CD8-positive, alpha-beta memory T cell (primary cell): ENCODE data around the gene DCLK2. TPM values are rescaled to one million over a fixed set of nuclear protein-coding genes. Genes with fewer than 3 reads are reported as not detected.

ENCODE experiments used
- CTCF ChIA-PET: fragments of 350-600 bp; sonication (Branson Sonifier 250); formaldehyde crosslinking; loops from one replicate; lab custom pipeline; 2021; ENCODE audit warnings: antibody characterized with exemption; lab: Charles Lee
- POLR2A ChIA-PET: fragments of 350-600 bp; sonication (Branson Sonifier 250); formaldehyde crosslinking; loops from one replicate; lab custom pipeline; 2021; ENCODE audit warnings: antibody characterized with exemption; lab: Charles Lee
- DNase-seq, 5 donors: peaks; one replicate each; pipeline versions ENCODE4 v3.0.0 to v3.0.0-alpha.2; 2020 to 2022; ENCODE audit warnings: mixed read lengths in 1 of 5
- H3K27ac ChIP-seq: one replicate; pipeline ENCODE4 v1.7.0; 2013; ENCODE audit warnings: low read depth, mild to moderate bottlenecking, low read length, moderate library complexity
- H3K27me3 ChIP-seq: 2 replicates; pipeline ENCODE4 v1.7.0; 2013; ENCODE audit warnings: low read length, mild to moderate bottlenecking; ENCODE audit not compliant: insufficient read depth, poor library complexity, severe bottlenecking
- H3K36me3 ChIP-seq: 2 replicates; pipeline ENCODE4 v1.7.0; 2013; ENCODE audit warnings: mild to moderate bottlenecking, low read length, moderate library complexity; ENCODE audit not compliant: insufficient read depth
- H3K4me1 ChIP-seq: 2 replicates; pipeline ENCODE4 v1.7.0; 2013; ENCODE audit warnings: mild to moderate bottlenecking, low read length, moderate library complexity; ENCODE audit not compliant: insufficient read depth
- H3K4me3 ChIP-seq: 2 replicates; pipeline ENCODE4 v1.7.0; 2013; ENCODE audit warnings: mild to moderate bottlenecking, low read length
- H3K9me3 ChIP-seq: 2 replicates; pipeline ENCODE4 v1.7.0; 2013; ENCODE audit warnings: mild to moderate bottlenecking, low read length
- H3K27ac Mint-ChIP-seq, 8 donors: one replicate each; pipeline ENCODE4 v1.8.0; 2020 to 2021; ENCODE audit warnings: mixed read lengths in 8 of 8, mild to moderate bottlenecking in 6 of 8, inconsistent platforms in 3 of 8, moderate library complexity in 3 of 8
- H3K27me3 Mint-ChIP-seq, 2 donors: one replicate each; pipeline ENCODE4 v1.8.0; 2020 to 2021; ENCODE audit warnings: mixed read lengths in 2 of 2, mild to moderate bottlenecking in 1 of 2, moderate library complexity in 1 of 2
- H3K36me3 Mint-ChIP-seq, 3 donors: one replicate each; pipeline ENCODE4 v1.8.0; 2020 to 2021; ENCODE audit warnings: mixed read lengths in 3 of 3, inconsistent platforms in 1 of 3, mild to moderate bottlenecking in 1 of 3
- H3K4me1 Mint-ChIP-seq, 3 donors: one replicate each; pipeline ENCODE4 v1.8.0; 2020 to 2021; ENCODE audit warnings: mixed read lengths in 3 of 3, inconsistent platforms in 1 of 3, mild to moderate bottlenecking in 1 of 3
- H3K4me3 Mint-ChIP-seq, 7 donors: one replicate each; pipeline ENCODE4 v1.8.0; 2020 to 2021; ENCODE audit warnings: mixed read lengths in 7 of 7, mild to moderate bottlenecking in 6 of 7, moderate library complexity in 4 of 7, inconsistent platforms in 2 of 7
- H3K9me3 Mint-ChIP-seq, 5 donors: one replicate each; pipeline ENCODE4 v1.8.0; 2020 to 2022; ENCODE audit warnings: mixed read lengths in 5 of 5, mild to moderate bottlenecking in 3 of 5, moderate library complexity in 2 of 5, inconsistent platforms in 1 of 5
- polyA plus RNA-seq: library from polyadenylated mRNA; unstranded; fragments of 300-500 nt; fragmentation: Illumina TruSeq; gene quantifications from one replicate; pipeline ENCODE4 v1.2.3, GENCODE V29; 2021
- total RNA-seq, 2 experiments: library from RNA; stranded (reverse); gene quantifications; one replicate each; pipeline ENCODE4 v1.2.3, GENCODE V29; 2021

Gene DCLK2
- total and polyA plus RNA-seq, 3 experiments from 2014 or later = not detected

- ChIA-PET POLR2A (no interaction called here), CTCF (no interaction called here)
- DNase-seq = no peak
- Mint-ChIP-seq H3K9me3 (peaks cover 0 to 2% (median 0%) of the 10 kb centered on the region in 5 donors), H3K36me3 (no peaks in the 10 kb centered on the region), H3K27me3 (peaks cover 4 to 24% of the 10 kb centered on the region in 2 donors), H3K4me3 (no peak overlapping the region), H3K4me1 (no peaks in the 10 kb centered on the region), H3K27ac (no peak overlapping the region)
- Histone ChIP-seq H3K27ac (no peak overlapping the region), H3K27me3 (no peaks in the 10 kb centered on the region), H3K9me3 (no peaks in the 10 kb centered on the region), H3K36me3 (no peaks in the 10 kb centered on the region), H3K4me1 (no peaks in the 10 kb centered on the region), H3K4me3 (no peak overlapping the region)
These were observed 11.5 kb downstream of the DCLK2 start for GRCh38 chr4:150089732-150090131.

GRCh38 chr4:150090836-150091235, 12.6 kb downstream of the DCLK2 start:
- POLR2A ChIA-PET = no interaction called here

GRCh38 chr4:150094676-150095075, 16.4 kb downstream of the DCLK2 start:
- POLR2A ChIA-PET = no interaction called here
- DNase-seq = no peak
- Histone ChIP-seq H3K27ac (no peak overlapping the region), H3K36me3 (no peaks in the 10 kb centered on the region), H3K4me3 (no peak overlapping the region), H3K9me3 (no peaks in the 10 kb centered on the region), H3K27me3 (no peaks in the 10 kb centered on the region), H3K4me1 (no peaks in the 10 kb centered on the region)
- peaks cover 0 to 2% (median 0%) of the 10 kb centered on the region in 5 donors for H3K9me3 Mint-ChIP-seq
- no peaks in the 10 kb centered on the region for H3K4me1 Mint-ChIP-seq
- H3K4me3 Mint-ChIP-seq = no peak overlapping the region
- peaks cover 4 to 6% of the 10 kb centered on the region in 2 donors for H3K27me3 Mint-ChIP-seq
- no peak overlapping the region for H3K27ac Mint-ChIP-seq
- CTCF ChIA-PET = no interaction called here
- no peaks in the 10 kb centered on the region for H3K36me3 Mint-ChIP-seq

More at GRCh38 chr4:150090836-150091235, 12.6 kb downstream of the DCLK2 start:
- Histone ChIP-seq H3K27ac (no peak overlapping the region), H3K4me3 (no peak overlapping the region), H3K27me3 (no peaks in the 10 kb centered on the region), H3K36me3 (no peaks in the 10 kb centered on the region), H3K9me3 (no peaks in the 10 kb centered on the region), H3K4me1 (no peaks in the 10 kb centered on the region)
- no peak for DNase-seq
- peaks cover 4 to 21% of the 10 kb centered on the region in 2 donors for H3K27me3 Mint-ChIP-seq
- H3K9me3 Mint-ChIP-seq = peaks cover 0 to 2% (median 0%) of the 10 kb centered on the region in 5 donors
- H3K4me1 Mint-ChIP-seq = no peaks in the 10 kb centered on the region
- CTCF ChIA-PET = interaction anchor here (0.8 kb wide), 1 partner anchor 10 kb away, joined by 3 read pairs; no protein-coding TSS in a partner anchor
- no peaks in the 10 kb centered on the region for H3K36me3 Mint-ChIP-seq
- H3K27ac Mint-ChIP-seq = no peak overlapping the region
- no peak overlapping the region for H3K4me3 Mint-ChIP-seq

GRCh38 chr4:150096625-150097024, 18.4 kb downstream of the DCLK2 start:
- no peak overlapping the region for H3K27ac ChIP-seq
- no peaks in the 10 kb centered on the region for H3K27me3 ChIP-seq
- Mint-ChIP-seq H3K27ac (no peak overlapping the region), H3K4me3 (no peak overlapping the region), H3K9me3 (peaks cover 0 to 1% (median 0%) of the 10 kb centered on the region in 5 donors), H3K36me3 (no peaks in the 10 kb centered on the region), H3K27me3 (peaks cover 0 to 4% of the 10 kb centered on the region in 2 donors), H3K4me1 (no peaks in the 10 kb centered on the region)
- ChIA-PET POLR2A (no interaction called here), CTCF (no interaction called here)
- no peaks in the 10 kb centered on the region for H3K36me3 ChIP-seq
- no peaks in the 10 kb centered on the region for H3K4me1 ChIP-seq
- no peak overlapping the region for H3K4me3 ChIP-seq
- DNase-seq = no peak
- no peaks in the 10 kb centered on the region for H3K9me3 ChIP-seq

GRCh38 chr4:150098214-150098613, 20.0 kb downstream of the DCLK2 start:
- POLR2A ChIA-PET = interaction anchor here (0.7 kb wide), 1 partner anchor 83 kb away, joined by 3 read pairs; no protein-coding TSS in a partner anchor
- H3K9me3 Mint-ChIP-seq = peaks cover 0 to 3% (median 0%) of the 10 kb centered on the region in 5 donors
- DNase-seq = no peak
- peaks cover 4% of the 10 kb centered on the region for H3K27me3 ChIP-seq
- CTCF ChIA-PET = no interaction called here
- no peaks in the 10 kb centered on the region for H3K4me1 ChIP-seq
- no peaks in the 10 kb centered on the region for H3K36me3 ChIP-seq
- H3K27ac Mint-ChIP-seq = no peak overlapping the region
- H3K4me1 Mint-ChIP-seq = no peaks in the 10 kb centered on the region
- H3K4me3 Mint-ChIP-seq = no peak overlapping the region
- peaks cover 4 to 8% of the 10 kb centered on the region in 2 donors for H3K27me3 Mint-ChIP-seq
- no peak overlapping the region for H3K4me3 ChIP-seq
- H3K27ac ChIP-seq = no peak overlapping the region
- peaks cover 0 to 3% (median 0%) of the 10 kb centered on the region in 3 donors for H3K36me3 Mint-ChIP-seq
- no peaks in the 10 kb centered on the region for H3K9me3 ChIP-seq

GRCh38 chr4:150104404-150105027, 26.3 kb downstream of the DCLK2 start:
- no peaks in the 10 kb centered on the region for H3K36me3 ChIP-seq
- no peak overlapping the region for H3K27ac Mint-ChIP-seq
- H3K9me3 ChIP-seq = no peaks in the 10 kb centered on the region
- peaks cover 4 to 14% of the 10 kb centered on the region in 2 donors for H3K27me3 Mint-ChIP-seq
- H3K4me3 Mint-ChIP-seq = no peak overlapping the region
- H3K27ac ChIP-seq = no peak overlapping the region
- H3K36me3 Mint-ChIP-seq = peaks cover 0 to 3% (median 0%) of the 10 kb centered on the region in 3 donors
- no peaks in the 10 kb centered on the region for H3K4me1 ChIP-seq
- ChIA-PET POLR2A (no interaction called here), CTCF (no interaction called here)
- H3K27me3 ChIP-seq = peaks cover 4% of the 10 kb centered on the region
- DNase-seq = no peak
- no peak overlapping the region for H3K4me3 ChIP-seq
- H3K9me3 Mint-ChIP-seq = peaks cover 0 to 5% (median 0%) of the 10 kb centered on the region in 5 donors
- H3K4me1 Mint-ChIP-seq = no peaks in the 10 kb centered on the region

- no peak overlapping the region for H3K27ac ChIP-seq
- DNase-seq = no peak
- no peaks in the 10 kb centered on the region for H3K4me1 Mint-ChIP-seq
- peaks cover 4% of the 10 kb centered on the region for H3K27me3 ChIP-seq
- H3K36me3 ChIP-seq = no peaks in the 10 kb centered on the region
- H3K9me3 Mint-ChIP-seq = peaks cover 0 to 5% (median 0%) of the 10 kb centered on the region in 5 donors
- H3K4me1 ChIP-seq = no peaks in the 10 kb centered on the region
- H3K36me3 Mint-ChIP-seq = peaks cover 0 to 3% (median 0%) of the 10 kb centered on the region in 3 donors
- H3K4me3 Mint-ChIP-seq = no peak overlapping the region
- H3K27me3 Mint-ChIP-seq = peaks cover 4 to 14% of the 10 kb centered on the region in 2 donors
- no peaks in the 10 kb centered on the region for H3K9me3 ChIP-seq
- ChIA-PET CTCF (no interaction called here), POLR2A (no interaction called here)
- H3K27ac Mint-ChIP-seq = no peak overlapping the region
- no peak overlapping the region for H3K4me3 ChIP-seq
These were observed 28.6 kb downstream of the DCLK2 start for GRCh38 chr4:150106886-150107285.

GRCh38 chr4:150108691-150109090, 30.4 kb downstream of the DCLK2 start:
- H3K27me3 Mint-ChIP-seq = peaks cover 2 to 4% of the 10 kb centered on the region in 2 donors
- no peak overlapping the region for H3K4me3 Mint-ChIP-seq

More at GRCh38 chr4:150108691-150109090, 30.4 kb downstream of the DCLK2 start:
- Histone ChIP-seq H3K27ac (no peak overlapping the region), H3K9me3 (no peaks in the 10 kb centered on the region), H3K27me3 (no peaks in the 10 kb centered on the region), H3K36me3 (no peaks in the 10 kb centered on the region), H3K4me3 (no peak overlapping the region), H3K4me1 (no peaks in the 10 kb centered on the region)
- Mint-ChIP-seq H3K36me3 (no peaks in the 10 kb centered on the region), H3K4me1 (no peaks in the 10 kb centered on the region), H3K9me3 (peaks cover 0 to 2% (median 0%) of the 10 kb centered on the region in 5 donors), H3K27ac (no peak overlapping the region)
- ChIA-PET POLR2A (interaction anchor here (0.6 kb wide), 1 partner anchor 1310 kb away, joined by 8 read pairs; no protein-coding TSS in a partner anchor), CTCF (no interaction called here)
- DNase-seq = no peak
